HG02840 (cell line): ENCODE measurements around the gene NHLH2.

Experiments used
- ATAC-seq: cut with Tn5 transposase; IDR thresholded peaks from one replicate; pipeline ENCODE4 v1.9.1; 2021; ENCODE audit warnings: mild to moderate bottlenecking, moderate library complexity, moderate number of reproducible peaks; ENCODE audit not compliant: unreplicated experiment, low FRiP score

Gene NHLH2

DNA sequence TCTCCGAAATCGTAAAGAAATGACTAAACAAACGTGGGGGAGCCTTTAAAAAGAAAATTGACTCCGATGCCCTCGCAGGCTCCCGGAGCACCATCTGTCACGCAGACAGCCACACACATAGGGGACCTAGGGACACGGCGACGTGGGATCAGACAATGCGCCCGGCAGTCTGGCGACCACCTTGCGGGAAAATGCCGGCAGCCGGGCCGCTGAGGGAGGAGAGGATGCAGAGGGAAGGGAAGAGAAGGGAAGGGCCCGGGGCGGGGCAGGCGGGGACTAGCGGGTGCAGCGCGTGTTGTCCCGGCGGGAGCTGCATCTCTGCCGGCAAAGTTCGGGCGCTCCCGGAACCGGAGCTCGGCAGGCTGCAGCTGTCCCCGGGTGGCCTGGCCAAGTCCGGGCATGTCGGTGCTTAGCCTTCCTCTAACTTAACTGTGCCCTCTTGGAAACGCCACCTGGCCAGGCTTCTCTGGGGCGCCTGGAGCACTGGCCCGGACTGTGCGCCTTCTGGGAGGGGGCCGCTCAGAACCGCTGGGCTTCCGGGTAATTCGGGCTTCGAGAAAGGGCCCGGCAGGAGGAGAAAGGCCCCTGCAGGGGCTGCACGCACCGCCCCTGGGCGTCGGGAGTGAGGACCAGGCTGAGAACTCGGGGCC, 1.8 kb downstream of the NHLH2 start:
- no peak for ATAC-seq

DNA sequence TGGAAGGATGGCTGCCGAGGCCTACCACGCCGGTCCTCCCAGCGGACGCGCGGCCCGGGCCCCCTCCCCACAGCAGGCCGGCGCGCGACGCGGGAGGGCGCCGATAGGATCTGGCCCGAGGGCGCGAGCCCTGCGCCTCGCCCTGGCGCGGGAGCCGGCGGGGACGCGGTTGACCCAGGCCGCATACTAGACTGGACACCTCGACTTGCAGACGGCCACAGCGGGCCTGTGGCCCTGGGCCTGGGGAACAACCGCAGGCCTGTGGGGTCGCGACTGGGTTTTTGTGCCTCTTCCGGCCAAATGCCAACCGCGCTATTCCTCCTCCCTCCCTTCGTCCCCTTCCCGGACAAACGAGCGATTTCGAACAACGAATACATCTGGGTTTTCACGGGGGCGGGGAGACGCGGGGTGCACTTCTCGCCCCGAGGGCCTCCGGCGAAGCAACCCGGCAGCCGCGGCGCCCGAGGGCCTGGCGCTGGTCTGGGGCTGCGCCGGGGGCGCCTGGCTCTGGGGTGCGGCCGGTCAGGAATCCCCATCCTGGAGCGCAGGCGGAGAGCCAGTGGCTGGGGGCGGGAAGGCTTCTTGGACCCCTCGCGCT, 2.4 kb downstream of the NHLH2 start:
- ATAC-seq, result no peak

DNA sequence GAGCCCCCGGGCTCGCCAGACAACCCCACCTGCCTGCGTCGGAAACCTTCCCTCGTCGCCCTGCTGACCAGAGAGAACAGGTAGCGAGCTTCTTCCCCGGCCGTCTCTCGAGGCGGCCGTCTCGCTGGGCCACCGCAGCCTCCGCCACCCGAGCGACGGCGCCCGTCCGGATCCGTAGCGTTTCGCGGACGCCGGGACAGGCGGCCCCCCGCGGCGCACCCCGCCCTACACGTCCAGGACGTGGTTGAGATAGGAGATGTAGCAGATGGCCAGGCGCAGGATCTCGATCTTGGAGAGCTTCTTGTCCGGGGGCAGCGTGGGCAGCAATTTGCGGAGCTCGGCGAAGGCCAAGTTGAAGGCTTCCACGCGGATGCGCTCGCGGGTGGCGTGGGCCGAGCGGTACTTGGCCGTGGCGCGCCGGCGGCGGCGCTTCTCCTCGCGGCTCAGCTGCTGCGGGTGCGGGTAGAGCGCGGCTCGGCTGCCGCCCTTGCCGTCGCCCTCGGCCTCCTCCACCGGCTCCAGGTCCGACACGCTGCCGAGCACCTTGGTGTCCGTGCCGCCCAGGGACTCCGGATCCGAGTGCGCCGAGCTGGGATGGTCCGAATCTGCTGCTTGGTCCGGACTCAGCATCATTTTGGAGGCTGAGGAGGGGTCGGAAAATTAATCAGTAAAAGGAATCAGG, 3.0 kb downstream of the NHLH2 start:
- no peak for ATAC-seq

DNA sequence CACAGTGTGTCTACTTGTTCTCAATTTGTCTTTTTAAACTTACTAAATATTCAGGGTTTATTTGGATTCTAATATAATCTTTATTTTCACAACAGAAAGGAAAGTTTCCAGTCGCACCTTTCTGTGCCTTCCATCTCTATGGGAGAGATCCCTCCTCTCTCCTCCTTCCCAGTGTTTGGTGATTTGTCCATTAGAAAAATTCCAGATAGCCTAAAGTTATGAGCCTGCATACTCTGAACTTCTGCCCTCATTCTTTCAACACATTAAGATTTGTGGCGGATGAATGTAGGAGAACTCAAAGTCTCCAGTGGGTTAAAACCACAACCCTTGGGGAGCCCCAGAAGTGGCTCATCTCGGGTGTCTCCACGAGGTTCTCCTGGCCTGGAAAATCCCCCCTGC, 3.6 kb downstream of the NHLH2 start:
- no peak for ATAC-seq

DNA sequence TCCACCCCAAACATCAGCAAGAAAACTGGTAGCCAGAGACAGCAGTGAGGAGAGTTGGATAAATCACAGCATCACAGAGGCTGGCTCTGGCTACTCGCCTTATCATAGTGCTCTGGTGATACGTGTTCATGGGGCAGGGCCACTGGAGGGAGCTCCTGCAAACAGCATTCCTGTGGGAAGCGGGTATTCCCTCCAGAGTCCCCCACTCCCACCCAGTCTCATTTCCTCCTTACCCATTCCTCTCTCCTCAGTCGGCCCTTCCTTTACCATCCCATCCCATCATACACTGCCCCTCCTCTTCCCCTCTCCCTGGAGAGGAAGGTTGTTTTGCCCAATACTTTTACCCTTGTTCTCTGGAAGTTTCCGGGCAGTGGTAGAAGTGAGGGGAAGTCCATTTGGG, 7.1 kb downstream of the NHLH2 start:
- no peak for ATAC-seq

DNA sequence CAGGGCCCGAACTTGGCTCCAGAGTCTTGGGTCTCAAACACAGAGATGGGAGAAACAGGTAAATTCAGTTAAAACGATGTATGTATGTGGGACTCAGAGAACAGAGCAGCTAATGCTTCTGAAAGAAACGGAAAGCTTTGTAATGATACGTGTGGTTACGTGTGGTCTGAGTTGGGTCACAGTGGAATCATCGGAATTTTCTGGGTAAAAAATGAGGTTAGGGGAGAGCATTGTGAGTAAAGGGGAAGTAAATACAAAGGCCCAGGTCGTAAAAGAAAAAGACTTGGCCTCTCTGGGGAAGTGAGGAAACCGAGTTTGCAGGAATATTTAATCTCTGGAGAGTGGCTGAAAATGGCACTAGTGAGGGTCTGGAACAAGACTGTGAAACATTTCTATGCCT, 8.3 kb downstream of the NHLH2 start:
- ATAC-seq, result no peak

DNA sequence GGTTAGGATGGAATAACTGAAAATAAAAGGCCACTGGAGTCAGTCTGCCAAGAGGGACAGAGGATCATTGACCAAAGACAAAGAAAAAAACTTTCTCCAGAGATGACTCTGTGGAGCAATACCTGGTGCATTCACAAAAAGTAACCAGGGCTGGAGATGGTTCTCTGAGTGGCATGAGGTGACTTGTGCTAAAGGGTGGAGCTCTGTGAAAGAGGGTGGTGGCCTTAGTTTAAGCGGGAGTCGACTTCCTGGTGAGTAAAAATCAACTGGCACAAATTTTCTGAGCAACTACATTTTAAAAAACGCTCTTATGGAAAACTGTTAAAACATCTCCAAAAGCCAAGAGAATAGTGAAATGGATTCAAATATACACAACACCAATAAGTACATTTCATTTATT, 10.0 kb downstream of the NHLH2 start:
- no peak for ATAC-seq

DNA sequence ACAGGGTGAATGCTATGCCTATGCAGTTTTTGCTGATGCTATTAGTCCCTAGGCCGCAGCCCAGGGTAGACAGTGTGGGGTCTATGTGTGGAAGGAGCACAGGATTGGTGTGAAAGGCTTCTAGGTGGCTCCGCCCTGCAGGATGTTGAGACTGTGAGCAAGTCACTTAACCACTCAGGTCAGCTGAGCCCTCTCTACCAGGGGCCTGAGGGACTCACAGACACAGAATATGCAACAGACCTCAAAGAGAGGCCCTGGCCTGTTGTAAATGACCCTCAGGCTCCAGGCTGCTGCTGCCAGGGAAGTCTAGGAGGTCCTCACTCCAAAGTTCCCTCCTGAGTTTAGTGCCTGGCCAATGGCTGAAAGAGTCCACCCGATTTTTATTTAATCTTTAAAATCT, 11.0 kb downstream of the NHLH2 start:
- no peak for ATAC-seq

DNA sequence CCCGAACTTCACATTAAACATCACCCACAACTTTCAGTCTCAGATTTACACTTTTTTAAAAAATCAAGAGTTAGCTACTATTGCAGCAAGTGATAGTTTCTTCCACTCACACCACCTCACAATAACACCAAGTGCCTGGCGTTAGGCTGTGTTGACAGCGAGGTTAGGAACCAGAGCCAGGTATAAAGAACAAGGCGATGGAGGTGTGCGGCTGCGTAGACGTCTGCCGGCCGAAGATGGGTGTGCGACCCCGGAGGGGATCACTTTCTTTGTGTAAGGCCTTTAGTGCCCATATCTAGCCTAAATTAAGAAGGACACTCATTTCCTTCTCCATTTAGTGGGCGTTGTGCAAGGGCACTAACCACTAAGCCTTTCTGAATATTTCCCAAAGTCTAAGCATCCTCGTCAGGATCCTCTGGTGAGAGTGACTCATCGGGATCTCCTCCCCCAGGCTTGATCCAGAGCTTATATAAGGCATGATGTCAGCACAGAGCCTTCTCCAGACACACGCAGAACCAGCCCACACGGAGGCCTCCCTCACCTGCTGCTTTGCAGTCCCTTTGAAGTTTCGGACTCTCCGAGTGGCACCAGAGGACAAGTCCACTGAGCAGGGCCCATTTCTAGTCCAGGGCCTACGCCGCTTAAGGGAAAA, 11.8 kb downstream of the NHLH2 start:
- no peak for ATAC-seq

DNA sequence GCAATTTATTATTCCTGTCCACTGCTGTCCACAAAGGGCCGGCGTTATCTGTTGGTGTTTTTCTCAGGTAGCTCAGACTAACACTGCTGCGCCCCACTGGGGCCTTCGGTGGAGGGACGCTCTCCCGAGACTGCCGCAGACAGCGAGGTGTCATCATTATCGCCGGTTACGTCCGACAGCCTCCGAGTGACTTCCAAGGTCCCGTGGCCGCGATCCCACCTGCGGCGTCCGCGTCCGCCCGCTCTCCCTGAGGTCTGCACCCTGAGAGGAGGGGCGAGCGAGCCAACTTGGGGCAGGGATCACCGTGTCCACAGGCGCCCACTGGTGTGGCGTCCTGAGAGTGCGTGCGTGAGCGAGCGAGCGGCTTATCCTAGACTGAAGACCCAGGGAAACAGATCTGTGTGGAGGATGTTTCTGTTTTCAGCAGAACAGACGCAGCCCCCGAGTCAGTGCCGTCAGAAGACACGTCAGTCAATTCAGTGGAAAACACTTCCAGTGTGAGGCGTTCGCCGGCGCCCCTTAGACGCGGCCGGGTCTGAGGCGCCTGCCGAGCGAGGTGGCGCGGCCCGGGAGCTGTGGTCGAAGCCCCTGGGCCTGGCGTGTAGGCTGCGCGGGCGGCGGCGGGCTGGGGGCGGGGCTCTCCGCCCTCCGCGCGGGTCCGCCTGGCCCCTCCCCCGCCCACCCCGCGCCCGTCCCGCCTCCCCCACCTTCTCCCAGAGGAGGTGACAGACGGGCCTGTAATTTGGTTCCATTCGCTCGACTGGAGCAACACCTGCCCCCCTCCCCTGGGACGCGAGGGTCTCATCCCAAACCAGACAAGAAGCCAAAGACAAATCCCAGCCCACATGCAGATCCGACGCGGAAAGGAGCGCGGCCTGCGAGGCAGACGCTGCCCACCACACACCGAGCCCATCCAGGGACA, 12.6 kb downstream of the NHLH2 start:
- no peak for ATAC-seq

DNA sequence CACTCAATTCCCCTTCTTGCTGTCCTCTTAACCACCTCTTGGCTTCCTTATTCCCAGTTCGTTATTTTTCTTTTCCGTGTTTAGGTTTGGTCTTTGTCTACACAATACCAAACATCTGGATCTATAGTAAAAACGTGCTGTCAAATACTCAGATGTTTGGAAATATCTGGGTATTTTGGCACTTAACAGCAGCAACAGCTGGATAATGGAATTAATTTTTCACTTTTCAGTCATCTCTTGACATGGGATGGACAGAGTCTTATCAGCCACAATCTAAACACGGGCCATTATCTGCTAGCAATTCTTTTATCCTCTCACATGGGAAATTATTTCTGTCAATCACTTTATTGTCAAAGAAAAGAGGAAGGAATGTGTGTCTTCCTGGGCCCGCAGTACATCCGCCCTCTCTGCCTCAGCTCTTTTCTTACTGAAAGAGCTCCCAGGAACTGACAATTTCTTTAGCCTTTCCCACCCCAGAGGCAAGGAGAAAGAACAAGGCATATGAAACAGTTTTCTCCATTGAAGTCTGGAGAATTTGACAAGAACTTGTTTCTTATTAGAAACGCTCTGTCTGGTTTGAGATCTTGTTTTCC, 13.4 kb downstream of the NHLH2 start:
- ATAC-seq, result no peak

DNA sequence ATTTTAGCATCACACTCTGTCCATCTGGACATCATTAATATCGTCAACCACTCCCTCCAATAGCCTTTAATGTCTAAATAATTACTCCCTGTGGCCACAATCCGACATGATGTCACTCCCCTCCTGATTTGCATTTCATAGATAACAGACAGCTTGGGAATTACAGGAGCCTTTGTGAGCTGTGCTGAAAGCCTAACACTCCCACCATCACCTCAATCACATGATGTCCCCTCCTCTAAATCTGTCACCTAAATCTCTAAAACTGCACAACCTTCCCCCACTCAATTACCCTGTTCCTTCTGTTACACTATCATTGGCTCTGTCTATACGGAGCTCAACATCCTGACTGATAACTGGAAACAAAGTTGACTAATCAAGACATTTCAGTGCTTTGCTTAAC, 14.3 kb downstream of the NHLH2 start:
- ATAC-seq, result no peak

DNA sequence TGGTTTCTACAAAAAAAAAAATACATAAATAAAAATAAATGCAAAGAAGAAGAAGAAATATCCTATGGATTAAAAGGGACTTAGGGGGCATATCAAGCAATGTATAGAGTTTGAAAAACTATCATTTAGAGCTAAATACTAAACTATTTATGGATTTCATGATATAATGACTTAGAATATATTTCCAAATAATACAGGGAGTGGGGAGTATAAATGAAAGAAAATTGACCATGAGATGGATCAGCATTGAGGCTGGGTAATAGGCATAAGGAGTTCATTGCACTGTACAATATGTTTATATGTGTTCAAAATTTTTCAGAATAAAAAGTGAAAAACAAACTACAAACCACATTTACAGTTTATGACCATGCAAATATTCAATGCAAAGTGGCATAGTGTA, 18.8 kb downstream of the NHLH2 start:
- no peak for ATAC-seq

DNA sequence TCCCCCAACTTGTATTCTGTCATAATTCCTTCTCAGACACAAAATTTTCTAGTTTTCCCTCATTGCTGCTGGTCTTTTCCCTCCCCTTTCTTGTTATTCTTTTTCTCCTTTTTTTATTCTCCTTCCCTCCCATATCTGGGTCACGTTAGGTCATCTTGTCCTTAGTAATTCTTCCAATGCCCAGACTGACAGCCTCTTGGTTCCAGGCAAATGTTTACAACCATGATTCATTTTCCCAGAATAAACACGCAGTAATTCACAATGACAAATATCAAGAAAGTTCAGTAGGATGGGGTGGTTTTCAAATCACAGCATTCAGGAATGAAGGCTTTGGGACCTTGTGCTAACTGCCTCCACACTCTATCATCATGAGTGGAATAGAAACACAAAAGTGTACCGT, 25.2 kb downstream of the NHLH2 start:
- no peak for ATAC-seq

DNA sequence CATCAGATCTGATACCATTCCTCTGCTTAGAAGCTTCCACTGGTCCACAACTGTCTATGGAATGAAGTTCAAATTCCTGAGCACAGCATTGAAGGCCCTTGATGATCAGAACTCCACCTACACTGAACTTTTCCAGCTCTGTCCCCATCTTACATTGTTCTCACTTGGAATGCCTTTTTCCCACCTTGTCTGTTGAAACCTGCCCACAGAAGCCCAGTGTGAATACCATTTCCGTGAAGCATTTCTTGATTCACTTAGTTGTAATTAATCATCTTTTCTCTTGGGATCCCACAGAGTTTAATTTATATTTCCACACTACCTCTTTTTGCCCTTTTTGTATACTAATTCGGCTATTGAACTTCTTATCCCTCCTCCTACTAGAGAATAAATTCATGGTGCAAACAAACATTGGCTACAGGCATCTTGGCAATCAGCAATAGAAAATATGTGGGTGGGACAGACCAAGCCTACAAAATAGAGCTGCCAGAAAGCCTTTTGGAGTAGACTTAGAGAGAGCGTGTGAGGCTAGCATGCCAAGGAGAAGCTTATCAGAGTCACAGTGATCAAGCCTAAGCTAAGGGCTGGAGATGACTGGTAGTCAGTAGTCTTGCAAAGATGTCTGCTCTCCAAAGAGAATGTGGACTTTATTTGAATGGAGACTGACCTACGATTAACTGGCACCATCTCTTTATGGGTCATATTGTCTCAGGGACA, 26.1 kb downstream of the NHLH2 start:
- no peak for ATAC-seq

DNA sequence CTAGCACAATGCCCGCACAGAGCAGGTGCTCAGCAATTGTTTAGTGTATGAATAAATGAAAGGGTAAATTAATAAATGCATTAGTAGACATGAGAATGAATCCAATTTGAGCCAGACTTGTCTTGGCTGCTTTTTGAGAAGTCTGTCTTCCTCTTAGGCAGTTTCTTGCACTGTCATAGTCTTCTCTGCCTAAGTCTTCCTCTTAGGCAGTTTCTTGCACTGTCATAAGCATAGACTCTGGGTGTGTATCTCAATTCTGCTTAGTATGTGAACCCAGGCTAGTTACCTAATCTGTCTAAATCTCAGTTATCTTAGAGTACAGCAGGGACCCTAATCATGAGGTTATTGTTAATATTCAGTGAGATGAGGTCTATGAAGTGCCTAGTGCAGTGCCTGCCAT, 27.2 kb downstream of the NHLH2 start:
- no peak for ATAC-seq

DNA sequence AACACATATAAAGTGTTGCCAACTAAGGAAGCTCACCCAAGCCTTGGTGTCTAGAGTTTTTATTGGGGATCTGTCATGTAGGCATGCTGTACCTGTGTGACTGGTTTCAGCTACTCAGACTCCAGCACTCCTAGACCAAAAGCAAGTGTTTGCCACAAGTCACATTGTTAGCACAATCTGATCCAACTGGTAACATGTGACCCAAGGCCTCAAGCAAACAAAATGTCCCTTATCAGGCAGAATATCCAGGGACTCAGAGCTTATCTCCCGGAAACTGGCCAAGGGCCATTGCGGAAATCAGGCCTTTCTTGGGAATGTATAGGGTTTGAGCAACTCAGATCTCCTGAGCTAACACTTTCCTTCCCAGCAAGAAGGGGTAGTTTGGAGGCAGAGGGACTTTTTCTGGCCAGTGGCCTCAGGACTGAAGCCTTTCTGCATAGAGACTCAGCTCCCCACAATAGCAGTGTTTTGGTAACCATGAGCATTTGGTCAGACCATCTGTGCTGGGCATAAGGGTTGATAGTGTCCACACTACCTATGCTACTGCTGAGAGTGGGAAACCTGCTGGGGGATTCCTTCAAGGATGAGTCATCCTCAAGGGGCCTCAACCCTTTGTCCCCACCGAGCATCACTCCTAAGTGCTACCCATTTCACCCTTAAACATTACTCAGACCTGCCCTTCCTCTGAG, 29.6 kb downstream of the NHLH2 start:
- ATAC-seq, result no peak

DNA sequence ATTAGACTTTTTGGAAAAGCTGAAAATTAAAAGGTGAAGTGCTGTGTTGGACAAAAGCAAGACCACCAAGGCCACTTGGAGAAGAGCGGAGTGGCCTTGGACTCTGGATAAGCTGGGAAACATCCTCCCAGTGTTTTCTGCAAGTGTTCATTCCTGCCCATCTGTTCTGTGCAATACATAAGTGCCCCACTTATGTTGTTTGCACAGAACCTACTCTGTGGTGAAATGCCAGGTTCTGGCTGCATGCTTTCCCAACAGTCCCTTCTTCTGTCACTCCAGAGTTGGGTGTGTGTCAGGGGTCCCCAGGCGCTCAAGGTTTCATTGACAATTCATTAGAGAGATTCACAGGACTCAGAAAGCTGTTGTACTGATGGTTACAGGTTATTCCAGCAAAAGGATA, 30.3 kb downstream of the NHLH2 start:
- no peak for ATAC-seq

DNA sequence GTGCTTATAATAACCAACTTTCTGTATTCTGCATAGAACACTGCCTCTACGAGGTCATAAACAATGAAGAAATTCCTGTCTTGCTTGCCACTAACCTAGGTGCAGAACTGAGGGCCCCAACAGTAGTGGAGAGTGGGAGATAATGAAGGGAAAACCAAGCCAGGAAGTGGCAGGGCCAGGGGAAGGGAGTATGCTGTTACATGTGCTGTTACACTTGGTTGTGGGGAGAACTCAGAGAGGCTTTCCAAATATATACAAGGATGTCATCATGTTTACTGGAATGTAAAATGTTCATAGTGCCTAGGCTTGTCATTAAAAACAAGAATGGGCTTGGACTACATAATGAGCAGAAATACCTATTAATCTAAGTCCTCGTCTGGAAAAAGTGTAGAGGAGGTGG, 31.1 kb downstream of the NHLH2 start:
- ATAC-seq, result no peak
